Muscle layer of duodenum (tissue), 2 donors: ENCODE results near the gene SPNS2.

ENCODE experiments used
- H3K27ac ChIP-seq: one replicate; pipeline ENCODE4 v1.7.0; 2013; ENCODE audit warnings: mild to moderate bottlenecking, low read length
- H3K27me3 ChIP-seq: one replicate; pipeline ENCODE4 v1.7.0; 2013; ENCODE audit warnings: low read depth, mild to moderate bottlenecking, control low read depth, low read length
- H3K36me3 ChIP-seq, 2 donors: one replicate each; pipeline ENCODE4 v1.7.0; 2013; ENCODE audit warnings: low read length in 2 of 2, control low read depth in 1 of 2, mild to moderate bottlenecking in 1 of 2; ENCODE audit not compliant: insufficient read depth in 2 of 2, control insufficient read depth in 1 of 2
- H3K4me1 ChIP-seq, 2 donors: one replicate each; pipeline ENCODE4 v1.7.0; 2013; ENCODE audit warnings: low read length in 2 of 2, mild to moderate bottlenecking in 2 of 2, control low read depth in 1 of 2, moderate library complexity in 1 of 2; ENCODE audit not compliant: insufficient read depth in 2 of 2, control insufficient read depth in 1 of 2
- H3K4me3 ChIP-seq, 2 donors: one replicate each; pipeline ENCODE4 v1.7.0; 2013; ENCODE audit warnings: low read length in 2 of 2, low read depth in 1 of 2, mild to moderate bottlenecking in 1 of 2
- H3K9me3 ChIP-seq, 2 donors: one replicate each; pipeline ENCODE4 v1.7.0; 2013; ENCODE audit warnings: low read length in 2 of 2, control low read depth in 1 of 2, mild to moderate bottlenecking in 1 of 2; ENCODE audit not compliant: control insufficient read depth in 1 of 2
- donor health status: healthy.

Gene SPNS2

DNA sequence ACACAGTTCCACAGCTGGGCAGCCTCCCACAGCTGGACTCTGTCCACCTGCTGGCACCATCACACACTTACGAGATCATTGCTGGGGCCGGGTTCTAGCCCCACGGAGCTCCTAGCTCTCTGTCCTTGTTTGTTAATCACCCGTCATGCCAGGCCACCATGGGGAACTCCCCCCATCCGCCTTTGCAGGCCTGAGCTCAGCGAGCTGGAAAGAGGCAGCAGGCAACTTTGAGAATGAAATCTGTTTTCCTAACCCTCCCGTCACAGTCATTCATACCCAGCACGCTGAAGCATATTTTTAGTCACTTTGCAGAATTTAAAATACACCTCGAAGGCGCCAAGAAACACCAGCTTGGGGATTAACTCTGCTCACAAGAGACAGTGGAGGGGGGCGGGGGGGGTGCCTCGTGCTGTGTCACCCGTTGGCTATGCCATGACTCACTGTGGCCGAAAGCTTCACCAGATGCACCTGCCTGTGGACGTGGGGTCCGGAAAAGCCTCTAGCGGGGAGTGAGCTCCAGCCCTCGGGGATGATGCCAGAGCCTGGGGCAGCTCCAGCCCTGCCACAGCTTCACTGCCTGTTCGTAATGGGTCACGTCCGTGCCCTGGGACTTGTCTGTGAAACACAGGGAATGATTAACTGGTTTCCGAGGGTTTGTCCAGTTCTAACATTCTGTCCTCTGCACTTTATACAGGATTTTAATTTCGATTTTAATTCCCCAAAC lies 1.4 kb upstream of the SPNS2 start:
- H3K4me3 ChIP-seq: no peak overlapping the region
- H3K27ac ChIP-seq: no peak overlapping the region
- H3K4me1 ChIP-seq: peaks cover 5 to 25% of the 10 kb centered on the region in 2 donors
- H3K27me3 ChIP-seq: peaks cover 5% of the 10 kb centered on the region
- no peaks in the 10 kb centered on the region for H3K36me3 ChIP-seq
- H3K9me3 ChIP-seq: no peaks in the 10 kb centered on the region

- Histone ChIP-seq H3K36me3 (no peaks in the 10 kb centered on the region), H3K9me3 (no peaks in the 10 kb centered on the region), H3K4me3 (peak overlapping the region; percentile 41 to 73), H3K27ac (no peak overlapping the region), H3K27me3 (peaks cover 10% of the 10 kb centered on the region), H3K4me1 (peaks cover 0 to 25% of the 10 kb centered on the region in 2 donors)
Observed at GRCh38 chr17:4499431-4500190, 930 bp downstream of the SPNS2 start.

- H3K4me3 ChIP-seq: peak overlapping the region; percentile 41 to 73
- peaks cover 10% of the 10 kb centered on the region for H3K27me3 ChIP-seq
- peaks cover 0 to 25% of the 10 kb centered on the region in 2 donors for H3K4me1 ChIP-seq
- no peaks in the 10 kb centered on the region for H3K9me3 ChIP-seq
- no peak overlapping the region for H3K27ac ChIP-seq
- no peaks in the 10 kb centered on the region for H3K36me3 ChIP-seq
Observed at GRCh38 chr17:4500191-4500571, 1.5 kb downstream of the SPNS2 start.

DNA sequence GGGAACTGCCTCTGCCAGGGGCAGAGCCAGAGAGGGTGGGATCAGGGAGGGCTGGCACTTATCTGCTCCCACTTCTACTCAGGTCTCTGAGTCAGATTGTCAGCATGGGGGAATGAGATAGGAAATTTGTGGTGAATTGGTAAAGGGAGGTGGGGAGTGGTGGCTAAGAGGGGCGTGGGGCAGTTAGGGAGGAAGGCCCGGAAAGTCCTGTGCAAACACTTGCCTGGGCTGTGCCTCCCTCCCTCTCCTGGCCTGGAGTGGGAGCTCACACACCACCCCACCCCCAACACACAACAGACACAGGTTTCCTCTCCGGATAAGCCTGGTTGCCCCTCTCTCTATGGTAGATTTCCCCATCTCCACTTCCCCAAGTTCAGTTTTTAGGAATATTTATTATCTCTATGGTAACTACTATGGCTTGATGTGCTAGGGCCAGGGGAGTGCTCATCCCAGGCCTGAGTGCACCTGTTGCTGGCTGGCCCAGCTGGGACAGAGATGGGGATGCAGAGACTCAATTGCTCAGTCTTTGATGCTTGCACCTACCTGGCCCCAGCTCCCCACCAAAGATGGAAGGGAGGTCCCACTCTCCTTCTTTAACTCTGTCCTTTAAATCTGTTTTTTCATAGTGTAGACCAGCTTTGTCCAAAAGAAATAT lies 2.7 kb downstream of the SPNS2 start:
- Histone ChIP-seq H3K4me1 (peaks cover 0 to 28% of the 10 kb centered on the region in 2 donors), H3K27me3 (peaks cover 10% of the 10 kb centered on the region), H3K4me3 (peak overlapping the region; percentile 26 to 73), H3K36me3 (no peaks in the 10 kb centered on the region), H3K27ac (no peak overlapping the region), H3K9me3 (no peaks in the 10 kb centered on the region)

GRCh38 chr17:4502466-4503154 lies 3.9 kb downstream of the SPNS2 start:
- Histone ChIP-seq H3K27me3 (peaks cover 10% of the 10 kb centered on the region), H3K9me3 (no peaks in the 10 kb centered on the region), H3K4me3 (no peak overlapping the region), H3K27ac (no peak overlapping the region), H3K36me3 (no peaks in the 10 kb centered on the region), H3K4me1 (peaks cover 0 to 34% of the 10 kb centered on the region in 2 donors)

DNA sequence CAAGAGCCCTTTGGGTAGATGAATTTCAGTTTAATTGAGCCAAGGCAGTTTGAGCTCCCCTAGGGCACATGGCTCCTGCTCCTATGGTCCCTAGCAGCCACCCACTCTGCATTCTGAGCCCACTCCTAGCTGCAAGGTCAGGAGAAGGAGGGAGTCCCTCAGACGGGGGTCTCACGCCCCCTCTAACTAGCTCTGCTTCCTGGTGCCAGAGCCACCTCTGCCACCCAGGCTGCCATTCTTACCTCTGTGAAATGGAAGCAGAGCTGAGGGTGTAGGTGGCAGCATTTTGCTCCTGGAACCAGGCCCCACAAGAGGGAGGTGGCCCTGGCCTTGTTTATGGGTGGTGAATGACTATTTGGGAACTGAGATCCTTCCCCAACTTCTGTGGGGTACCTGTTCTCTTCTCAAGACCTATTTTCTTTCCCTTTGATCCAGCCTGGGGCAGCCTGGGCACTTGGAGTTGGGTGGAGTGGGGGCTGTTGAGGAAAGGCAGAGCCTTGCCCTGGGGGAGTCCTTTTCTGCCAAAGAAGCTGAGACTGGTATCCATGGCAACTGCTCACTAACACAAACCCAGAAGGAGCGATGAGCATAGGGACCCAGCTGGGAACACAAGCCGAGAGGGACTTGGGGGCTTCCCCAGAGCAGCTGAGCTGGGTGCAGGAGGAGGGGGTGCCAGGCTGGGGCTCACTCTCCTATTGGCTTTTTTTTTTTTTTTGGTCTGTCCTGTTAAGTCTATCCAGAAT lies 4.8 kb downstream of the SPNS2 start:
- peaks cover 10% of the 10 kb centered on the region for H3K27me3 ChIP-seq
- H3K4me3 ChIP-seq: no peak overlapping the region
- peaks cover 0 to 29% of the 10 kb centered on the region in 2 donors for H3K4me1 ChIP-seq
- no peak overlapping the region for H3K27ac ChIP-seq
- no peaks in the 10 kb centered on the region for H3K36me3 ChIP-seq
- H3K9me3 ChIP-seq: no peaks in the 10 kb centered on the region

- H3K27me3 ChIP-seq: peaks cover 10% of the 10 kb centered on the region
- no peak overlapping the region for H3K27ac ChIP-seq
- H3K4me1 ChIP-seq: peaks cover 0 to 27% of the 10 kb centered on the region in 2 donors
- H3K36me3 ChIP-seq: no peaks in the 10 kb centered on the region
- no peak overlapping the region for H3K4me3 ChIP-seq
- H3K9me3 ChIP-seq: no peaks in the 10 kb centered on the region
Observed at GRCh38 chr17:4504188-4504587, 5.5 kb downstream of the SPNS2 start.

GRCh38 chr17:4505187-4505586 lies 6.5 kb downstream of the SPNS2 start:
- no peaks in the 10 kb centered on the region for H3K36me3 ChIP-seq
- H3K4me1 ChIP-seq: peaks cover 0 to 17% of the 10 kb centered on the region in 2 donors
- H3K4me3 ChIP-seq: no peak overlapping the region
- H3K9me3 ChIP-seq: no peaks in the 10 kb centered on the region
- no peak overlapping the region for H3K27ac ChIP-seq
- peaks cover 7% of the 10 kb centered on the region for H3K27me3 ChIP-seq

GRCh38 chr17:4506175-4506813 lies 7.6 kb downstream of the SPNS2 start:
- no peak overlapping the region for H3K4me3 ChIP-seq
- no peaks in the 10 kb centered on the region for H3K9me3 ChIP-seq
- H3K4me1 ChIP-seq: peaks cover 0 to 10% of the 10 kb centered on the region in 2 donors
- H3K27me3 ChIP-seq: peaks cover 5% of the 10 kb centered on the region
- no peaks in the 10 kb centered on the region for H3K36me3 ChIP-seq
- no peak overlapping the region for H3K27ac ChIP-seq

DNA sequence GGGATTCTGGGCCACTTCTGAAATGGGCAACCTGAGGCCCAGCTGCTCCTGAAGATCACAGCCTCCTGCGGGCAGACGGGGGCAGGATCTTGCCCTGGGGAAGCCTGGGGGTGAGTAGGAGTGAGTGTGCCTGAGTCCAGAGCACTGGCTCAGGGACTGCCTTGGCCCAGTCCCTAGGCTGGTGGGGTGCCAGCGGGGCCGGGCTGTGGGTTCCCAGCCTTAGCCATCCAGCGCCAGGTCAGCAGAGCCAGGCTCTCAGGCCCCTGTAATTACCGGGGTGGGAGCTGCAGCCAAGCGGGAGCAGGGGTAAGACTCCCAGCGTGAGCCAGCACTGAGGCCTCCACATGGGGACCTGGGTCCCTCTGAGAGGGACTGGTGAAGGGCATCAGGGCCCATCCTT lies 8.2 kb downstream of the SPNS2 start:
- no peaks in the 10 kb centered on the region for H3K36me3 ChIP-seq
- no peak overlapping the region for H3K27ac ChIP-seq
- H3K27me3 ChIP-seq: peaks cover 5% of the 10 kb centered on the region
- peaks cover 0 to 10% of the 10 kb centered on the region in 2 donors for H3K4me1 ChIP-seq
- H3K4me3 ChIP-seq: no peak overlapping the region
- H3K9me3 ChIP-seq: no peaks in the 10 kb centered on the region
